Suprapubic skin (tissue), 3 donors: Measurements from ENCODE around the gene ACAP3.

Experiments
- CTCF ChIP-seq, 2 donors: fragments of 200-600 bp in 1 of 2; fragments of 450-650 bp in 1 of 2; sonication (generic) in 1 of 2; IDR thresholded peaks; one replicate each; pipeline ENCODE4 v1.5.1; 2016 to 2019; ENCODE audit warnings: antibody characterized with exemption in 2 of 2, mild to moderate bottlenecking in 1 of 2, moderate library complexity in 1 of 2
- EP300 ChIP-seq: sonication (generic); formaldehyde crosslinking; IDR thresholded peaks from one replicate; pipeline ENCODE4 v1.6.1; 2017; ENCODE audit warnings: antibody characterized with exemption

GRCh38 chr1:1315435-1315954 is 7.8 kb upstream of the ACAP3 start:
- TF ChIP-seq CTCF (IDR thresholded peaks at IDR 0.05) (no peak), EP300 (no peak)
